NCI-H446 treated with DMSO at 0.1 percent for 48 hours (cell line): Measurements from ENCODE around the gene P2RX2.
"Not testable (repeated sequence)": the region's sequence is repeated elsewhere in the genome, so short reads cannot be mapped to it uniquely, and the experiment has no call there.

ENCODE experiments used
- DNase-seq: peaks from one replicate; lab custom pipeline; 2025; lab: John Stamatoyannopoulos, UW

The P2RX2 gene

GRCh38 chr12:132583736-132584135 is 34.8 kb upstream of the P2RX2 start:
- no peak for DNase-seq

GRCh38 chr12:132584429-132584828 is 34.1 kb upstream of the P2RX2 start:
- no peak for DNase-seq

GRCh38 chr12:132585177-132585576 is 33.4 kb upstream of the P2RX2 start:
- no peak for DNase-seq

DNA sequence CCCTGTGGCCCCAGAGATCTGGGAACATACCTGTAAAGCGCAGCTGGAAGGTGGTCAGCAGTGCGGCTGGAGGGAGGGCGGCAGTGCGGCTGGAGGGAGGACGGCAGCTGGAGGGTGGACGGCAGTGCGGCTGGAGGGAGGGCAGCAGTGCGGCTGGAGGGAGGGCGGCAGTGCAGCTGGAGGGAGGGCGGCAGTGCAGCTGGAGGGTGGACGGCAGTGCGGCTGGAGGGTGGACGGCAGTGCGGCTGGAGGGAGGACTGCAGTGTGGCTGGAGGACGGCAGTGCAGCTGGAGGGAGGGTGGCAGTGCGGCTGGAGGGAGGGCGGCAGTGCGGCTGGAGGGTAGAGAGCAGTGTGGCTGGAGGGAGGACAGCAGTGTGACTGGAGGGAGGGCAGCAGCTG is 31.6 kb upstream of the P2RX2 start:
- DNase-seq: no peak

DNA sequence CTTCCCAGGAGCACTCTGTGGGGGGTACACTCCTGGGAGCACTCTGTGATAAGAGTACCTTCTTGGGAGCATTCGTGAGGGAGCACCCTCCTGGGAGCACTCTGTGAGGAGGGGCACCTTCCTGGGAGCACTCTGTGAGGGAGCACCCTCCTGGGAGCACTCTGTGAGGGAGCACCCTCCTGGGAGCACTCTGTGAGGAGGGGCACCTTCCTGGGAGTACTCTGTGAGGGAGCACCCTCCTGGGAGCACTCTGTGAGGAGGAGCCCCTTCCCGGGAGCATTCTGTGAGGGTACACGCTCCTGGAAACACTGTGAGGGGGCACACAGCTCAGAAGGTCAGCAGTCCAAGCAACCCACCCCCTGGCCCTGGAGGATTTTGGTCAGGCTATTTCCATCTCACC is 30.8 kb upstream of the P2RX2 start:
- no peak for DNase-seq

DNA sequence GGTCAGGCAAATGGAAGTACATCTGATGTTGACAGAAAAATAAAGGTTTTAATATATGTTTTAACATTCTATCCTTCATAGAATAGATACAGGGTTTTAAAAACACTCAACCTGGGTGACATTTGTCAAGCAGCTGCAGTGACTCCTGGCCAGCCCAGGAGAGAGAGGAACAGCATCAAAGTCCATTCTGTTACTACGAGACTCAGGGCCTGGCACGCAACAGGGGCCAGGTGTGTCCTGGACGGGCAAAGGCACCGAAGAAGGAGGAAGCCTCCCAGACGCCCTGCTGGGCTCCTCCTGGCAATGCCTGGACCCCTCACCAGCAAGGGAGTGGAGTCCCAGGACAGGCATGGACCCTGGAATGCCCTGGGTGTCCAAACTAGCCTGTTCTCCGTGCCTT is 30.3 kb upstream of the P2RX2 start:
- DNase-seq: no peak

DNA sequence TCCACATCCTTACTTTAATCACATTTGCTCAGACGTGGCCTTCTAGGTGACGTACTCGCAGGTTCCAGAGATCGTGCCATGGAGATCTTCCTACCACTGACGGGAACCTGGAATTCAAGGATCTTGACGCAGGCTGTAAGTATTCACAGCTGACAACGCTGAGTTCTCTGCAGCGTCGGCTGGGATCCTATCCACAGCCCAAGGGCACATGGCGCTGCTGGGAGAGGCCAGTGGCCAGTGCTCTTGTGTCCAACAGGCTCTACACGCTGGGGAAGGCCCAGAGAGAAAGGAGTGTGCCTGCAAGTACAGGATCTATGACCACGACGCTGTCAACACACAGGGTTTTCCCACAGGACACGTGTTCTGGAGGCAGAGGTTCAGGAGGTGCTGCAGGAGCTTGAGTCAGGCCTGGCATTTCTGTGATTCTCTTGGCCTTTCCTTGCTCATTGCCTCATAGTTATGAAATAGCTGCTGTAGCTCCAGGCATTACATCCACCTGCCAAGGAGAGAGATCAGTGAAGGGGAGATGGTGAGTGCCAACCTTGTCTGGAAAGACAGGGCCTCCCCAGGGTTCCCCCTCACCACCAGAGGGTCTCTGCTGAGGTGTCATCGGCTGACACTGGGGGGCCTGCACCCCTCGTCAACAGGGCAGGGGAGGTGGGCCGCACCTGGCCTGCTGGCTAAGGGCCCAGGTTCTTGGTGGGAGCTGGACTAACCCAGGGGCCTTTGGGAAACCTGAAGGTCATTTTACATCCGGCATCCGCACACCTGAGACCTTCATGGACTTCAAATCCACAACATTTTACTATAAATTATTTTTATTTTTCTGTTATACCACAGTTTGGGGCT is 29.5 kb upstream of the P2RX2 start:
- DNase-seq: no peak

GRCh38 chr12:132591107-132591935 is 27.3 kb upstream of the P2RX2 start:
- no peak for DNase-seq

- DNase-seq: no peak
These were observed 26.1 kb upstream of the P2RX2 start for GRCh38 chr12:132592282-132592970.

DNA sequence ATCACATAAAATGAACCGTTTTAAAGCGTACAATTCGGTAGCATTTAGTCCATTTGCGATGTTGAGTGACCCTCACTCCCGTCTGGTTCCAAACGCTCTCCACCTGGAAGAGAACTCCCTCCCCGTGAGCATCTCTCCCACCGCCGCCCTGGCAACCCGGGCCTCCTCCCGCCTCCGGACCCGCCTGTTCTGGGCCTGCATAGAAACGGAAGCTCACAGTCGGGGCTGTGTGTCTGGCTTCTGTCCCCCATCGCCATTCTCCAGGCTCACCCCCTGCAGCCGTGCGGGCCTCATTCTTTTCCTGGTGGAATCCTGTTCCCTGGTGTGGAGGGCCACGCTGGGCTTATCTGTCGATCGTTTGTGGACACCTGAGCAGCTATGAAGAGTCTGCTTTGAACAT is 25.5 kb upstream of the P2RX2 start:
- no peak for DNase-seq

DNA sequence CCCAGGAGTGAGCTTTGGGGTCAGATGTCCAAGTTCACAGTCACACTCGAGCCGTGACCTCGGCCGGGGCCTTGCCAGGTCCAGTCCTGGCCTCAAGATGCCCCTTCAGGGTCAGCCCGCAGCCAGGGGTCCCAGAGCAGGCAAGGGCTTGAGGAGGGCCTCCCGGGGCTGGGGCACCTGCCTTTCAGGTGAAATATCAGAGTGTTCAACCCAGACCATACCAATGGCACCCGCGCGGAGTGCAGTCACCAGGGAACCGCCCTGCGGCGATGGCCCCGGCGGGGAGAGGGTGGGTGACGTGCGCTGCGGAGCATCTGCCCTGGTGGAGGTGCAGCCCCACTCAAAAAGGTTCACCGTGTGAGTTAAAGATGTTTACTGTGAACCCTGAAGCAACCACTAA is 25.1 kb upstream of the P2RX2 start:
- DNase-seq: no peak

DNA sequence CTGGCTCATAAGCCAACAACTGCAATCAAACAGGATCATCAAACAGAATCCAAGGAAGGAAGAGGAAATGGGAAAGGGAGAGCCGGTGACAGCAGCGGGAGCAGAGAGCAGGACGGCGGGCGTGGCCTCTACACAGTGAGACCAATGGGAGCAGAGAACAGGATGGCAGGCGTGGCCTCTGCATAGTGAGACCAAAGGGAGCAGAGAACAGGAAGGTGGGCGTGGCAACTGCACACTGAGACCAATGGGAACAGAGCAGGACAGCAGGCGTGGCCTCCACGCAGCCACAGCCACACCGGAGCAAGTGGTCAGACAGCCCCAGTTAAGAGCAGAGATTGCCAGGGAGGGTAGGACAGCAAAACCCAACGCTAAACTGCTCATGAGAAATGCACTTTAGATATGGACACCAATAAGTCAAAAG is 24.6 kb upstream of the P2RX2 start:
- peak; percentile 84 for DNase-seq

DNA sequence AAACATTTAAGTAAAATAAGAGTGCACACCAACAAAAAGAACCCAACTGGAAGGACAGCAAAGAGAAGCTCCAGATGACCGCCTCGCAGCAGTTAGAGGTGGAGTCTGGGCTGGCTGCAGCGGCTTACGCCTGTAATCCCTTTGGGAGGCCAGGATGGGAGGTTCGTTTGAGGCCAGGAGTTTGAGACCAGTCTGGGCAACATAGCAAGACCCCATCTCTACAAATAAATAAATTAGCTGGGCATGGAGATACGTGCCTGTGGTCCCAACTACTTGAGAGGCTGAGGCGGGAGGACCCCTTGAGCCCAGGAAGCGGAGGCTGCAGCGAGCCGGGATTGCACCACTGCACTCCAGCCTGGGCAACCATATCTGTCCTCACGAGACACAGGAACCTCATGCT is 23.4 kb upstream of the P2RX2 start:
- DNase-seq: no peak

DNA sequence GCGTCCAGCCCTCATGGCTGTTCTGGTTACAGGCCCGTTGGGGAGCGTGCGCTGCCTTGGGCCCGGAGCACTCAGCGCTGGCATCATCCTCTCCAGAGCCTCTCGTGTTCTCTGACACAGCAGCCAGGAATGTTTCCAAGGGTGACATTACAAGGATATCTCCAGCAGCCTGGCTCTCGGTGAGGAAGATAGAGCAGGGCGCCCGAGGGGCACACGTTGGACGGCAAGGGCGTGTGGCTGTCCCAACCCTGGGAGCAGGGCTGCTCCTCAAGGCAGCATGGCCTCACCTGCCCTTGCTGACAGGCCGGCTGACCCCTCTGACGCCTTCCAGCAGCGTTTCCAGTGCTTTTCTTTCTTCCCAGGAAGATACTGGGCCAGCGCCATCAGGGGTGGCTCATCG is 22.6 kb upstream of the P2RX2 start:
- DNase-seq: no peak

- no peak for DNase-seq
These were observed 21.0 kb upstream of the P2RX2 start for GRCh38 chr12:132597333-132598316.

DNA sequence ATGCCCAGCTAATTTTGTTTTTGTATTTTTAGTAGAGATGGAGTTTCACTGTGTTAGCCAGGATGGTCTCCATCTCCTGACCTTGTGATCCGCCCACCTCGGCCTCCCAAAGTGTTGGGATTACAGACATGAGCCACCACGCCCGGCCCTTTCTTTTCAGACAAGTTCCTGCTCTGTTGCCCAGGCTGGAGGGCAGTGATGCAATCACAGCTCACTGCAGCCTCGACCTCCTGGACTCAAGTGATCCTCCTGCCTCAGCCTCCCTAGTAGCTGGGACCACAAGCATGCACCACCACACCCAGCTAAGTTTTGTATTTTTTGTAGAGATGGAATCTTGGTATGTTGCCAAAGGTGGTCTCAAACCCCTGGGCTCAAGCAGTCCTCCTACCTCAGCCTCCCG is 19.1 kb upstream of the P2RX2 start:
- DNase-seq: not testable (repeated sequence)

- DNase-seq: no peak
These were observed 18.2 kb upstream of the P2RX2 start for GRCh38 chr12:132600048-132601032.

- no peak for DNase-seq
These were observed 17.2 kb upstream of the P2RX2 start for GRCh38 chr12:132601171-132601883.

DNA sequence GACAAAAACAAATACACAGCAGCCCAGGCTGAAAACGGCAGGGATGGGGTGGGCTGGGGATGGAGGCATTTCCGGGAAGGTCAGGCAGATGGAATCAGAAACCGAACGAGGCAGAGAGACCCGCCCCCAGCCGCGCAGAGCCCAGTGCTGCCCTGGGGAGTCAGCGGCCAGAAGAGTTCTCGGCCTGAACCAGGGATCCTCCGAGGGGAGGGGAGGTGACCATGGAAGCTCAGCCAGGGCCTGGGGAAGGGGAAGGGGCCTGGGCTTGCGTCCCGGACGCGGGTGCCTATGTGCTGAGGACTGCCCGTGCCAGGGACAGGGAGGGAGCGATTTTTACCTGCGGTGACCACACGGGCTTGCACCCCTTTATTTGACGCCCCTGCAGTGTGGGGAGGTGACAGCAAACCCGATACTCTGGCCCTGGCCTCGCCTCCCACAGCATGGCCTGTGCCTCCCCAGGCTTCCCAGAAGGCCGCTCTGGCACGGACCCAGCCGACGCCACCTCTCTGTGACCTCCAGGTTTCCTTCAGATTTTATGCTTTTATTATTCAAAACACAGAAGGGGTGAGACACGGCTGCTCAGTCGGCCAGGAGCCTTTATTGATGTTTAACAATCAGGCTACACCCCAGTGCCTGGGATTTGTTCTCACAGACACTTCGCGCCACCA is 15.9 kb upstream of the P2RX2 start:
- DNase-seq: no peak
